GM21381 (cell line): ENCODE data around the gene MMEL1.
A peak's percentile ranks its signal among the peaks of the same experiment; 100 is the strongest.

ENCODE experiments used
- ATAC-seq: cut with Tn5 transposase; IDR thresholded peaks from one replicate; pipeline ENCODE4 v1.9.1; 2021; ENCODE audit warnings: mild to moderate bottlenecking, moderate library complexity; ENCODE audit not compliant: unreplicated experiment

Gene MMEL1

DNA sequence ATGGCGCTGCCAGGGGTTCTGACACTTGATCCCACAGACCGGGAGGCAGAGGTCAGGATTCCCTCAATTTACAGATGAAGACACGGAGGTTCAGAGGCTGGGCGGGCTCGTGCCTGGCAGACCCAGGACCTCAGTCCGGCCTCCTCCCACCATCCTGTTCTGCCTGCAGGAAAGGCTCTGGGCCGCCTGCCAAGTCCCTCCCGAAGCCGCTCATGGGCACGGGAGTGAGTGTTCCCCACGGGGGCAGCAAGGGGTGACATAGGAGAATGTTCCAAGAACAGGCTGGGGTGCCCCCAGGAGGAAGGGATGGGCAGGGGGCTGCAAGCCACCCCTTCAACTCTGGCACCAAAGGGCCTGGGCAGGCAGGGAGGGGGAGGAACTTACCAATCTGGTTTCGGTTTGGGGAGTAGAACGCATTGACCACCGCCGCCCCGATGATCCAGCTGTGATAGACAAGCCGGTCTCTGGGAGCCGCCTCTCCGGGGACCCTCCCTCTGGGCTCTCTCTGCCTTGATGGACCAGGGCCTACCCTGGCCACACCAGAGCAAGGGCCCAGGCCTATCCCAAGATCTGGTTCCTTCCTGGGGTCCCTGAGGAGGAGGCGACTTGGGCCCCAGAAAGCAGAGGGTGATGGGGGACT is 38.7 kb downstream of the MMEL1 start:
- ATAC-seq: no peak

DNA sequence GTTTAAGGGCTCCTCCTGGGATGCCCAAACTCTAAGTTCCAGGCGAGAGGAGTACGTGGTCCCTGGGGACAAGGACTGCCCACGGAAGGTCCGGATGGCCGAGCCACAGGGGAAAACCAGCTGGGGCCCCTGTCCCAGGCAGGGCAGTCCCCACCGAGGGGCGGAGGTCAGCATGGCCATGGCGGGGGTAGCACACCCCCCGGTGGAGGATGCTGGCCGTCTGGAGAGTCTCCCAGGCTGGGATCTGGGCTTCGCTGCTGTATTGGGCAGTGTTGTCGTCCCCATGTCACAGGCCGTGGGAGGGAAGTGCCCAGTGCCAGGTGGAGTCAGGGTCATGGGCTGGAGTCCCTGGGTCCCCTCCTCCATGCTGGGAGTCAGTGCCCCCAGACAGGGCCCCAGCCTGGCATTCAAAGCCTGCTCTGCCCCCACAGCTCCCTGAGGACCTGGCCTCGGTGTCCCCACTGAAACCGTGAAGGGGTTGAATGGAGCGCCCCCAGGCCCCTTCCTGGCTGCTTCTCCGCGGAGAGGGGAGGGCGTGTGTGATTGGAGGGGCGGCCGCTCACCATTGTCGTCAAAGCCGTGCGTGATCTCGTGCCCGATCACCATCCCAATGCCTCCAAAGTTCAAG is 39.5 kb downstream of the MMEL1 start:
- no peak for ATAC-seq

DNA sequence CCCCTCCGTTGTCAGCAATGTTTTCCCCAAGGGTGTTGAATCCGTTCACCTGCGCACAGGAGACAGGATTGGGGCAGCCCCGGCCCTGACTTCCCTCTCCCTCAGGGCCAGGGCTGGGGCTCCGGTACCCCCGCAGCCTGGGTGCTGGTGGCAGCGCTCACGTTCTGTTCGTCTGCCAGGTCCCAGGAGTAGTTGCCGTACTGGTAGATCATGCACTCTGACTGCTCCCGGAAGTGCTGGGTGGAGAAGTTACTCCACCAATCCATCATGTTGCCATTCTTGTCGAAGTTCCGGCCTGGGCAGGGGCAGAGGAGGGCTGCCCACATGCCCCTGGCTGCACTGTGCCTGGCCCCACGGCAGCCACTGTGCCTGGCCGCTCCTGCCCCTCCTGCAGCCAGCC is 40.1 kb downstream of the MMEL1 start:
- no peak for ATAC-seq

DNA sequence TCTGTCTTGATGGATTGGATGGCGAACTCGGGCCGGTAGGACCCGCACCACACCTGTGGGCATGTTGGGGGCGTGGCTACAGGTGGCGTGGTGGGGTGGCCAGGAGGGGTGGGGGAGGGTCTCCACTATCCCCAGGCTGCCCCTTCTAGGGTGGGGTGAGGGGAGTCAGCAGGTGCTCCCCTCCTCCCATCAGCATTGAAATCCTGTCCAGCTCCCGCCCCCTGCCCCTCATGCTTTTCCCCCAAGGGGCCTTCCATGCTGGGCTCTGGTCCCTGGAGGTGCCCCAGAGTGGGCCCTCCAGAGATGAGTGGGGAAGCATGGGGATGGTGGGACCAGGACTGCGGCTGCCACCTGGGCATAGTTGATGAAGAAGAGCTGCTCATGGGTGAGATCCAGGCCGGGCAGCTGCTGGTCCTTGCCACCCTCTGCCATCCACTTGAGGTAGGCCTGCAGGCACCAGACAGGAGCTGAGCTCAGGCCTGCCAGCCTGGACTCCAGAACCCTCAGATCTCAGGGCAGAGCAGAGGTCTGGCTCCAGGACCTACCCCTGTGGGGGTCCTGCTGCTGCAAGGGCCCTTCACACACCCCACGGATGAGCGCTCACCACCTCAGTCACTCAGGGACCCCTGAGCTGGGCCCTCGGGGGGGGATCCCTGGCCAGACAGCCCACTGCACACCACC is 41.1 kb downstream of the MMEL1 start:
- no peak for ATAC-seq

DNA sequence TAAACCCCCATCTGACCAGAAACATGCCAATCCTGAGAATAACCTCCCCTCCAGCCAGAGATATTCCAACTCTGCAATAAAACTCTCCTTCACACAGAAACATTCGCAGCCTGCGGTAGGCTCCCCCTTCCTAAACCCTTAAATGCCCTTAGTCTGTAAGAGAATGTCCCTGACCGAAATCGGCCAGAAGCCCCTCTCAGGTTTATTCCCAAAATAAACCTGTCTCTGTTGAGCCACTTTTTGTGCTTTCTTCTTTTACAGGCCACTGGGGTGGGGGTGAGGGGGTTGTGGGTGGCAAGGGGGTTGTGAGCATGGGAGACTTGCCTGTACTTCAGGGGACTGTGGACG is 41.6 kb downstream of the MMEL1 start:
- no peak for ATAC-seq

DNA sequence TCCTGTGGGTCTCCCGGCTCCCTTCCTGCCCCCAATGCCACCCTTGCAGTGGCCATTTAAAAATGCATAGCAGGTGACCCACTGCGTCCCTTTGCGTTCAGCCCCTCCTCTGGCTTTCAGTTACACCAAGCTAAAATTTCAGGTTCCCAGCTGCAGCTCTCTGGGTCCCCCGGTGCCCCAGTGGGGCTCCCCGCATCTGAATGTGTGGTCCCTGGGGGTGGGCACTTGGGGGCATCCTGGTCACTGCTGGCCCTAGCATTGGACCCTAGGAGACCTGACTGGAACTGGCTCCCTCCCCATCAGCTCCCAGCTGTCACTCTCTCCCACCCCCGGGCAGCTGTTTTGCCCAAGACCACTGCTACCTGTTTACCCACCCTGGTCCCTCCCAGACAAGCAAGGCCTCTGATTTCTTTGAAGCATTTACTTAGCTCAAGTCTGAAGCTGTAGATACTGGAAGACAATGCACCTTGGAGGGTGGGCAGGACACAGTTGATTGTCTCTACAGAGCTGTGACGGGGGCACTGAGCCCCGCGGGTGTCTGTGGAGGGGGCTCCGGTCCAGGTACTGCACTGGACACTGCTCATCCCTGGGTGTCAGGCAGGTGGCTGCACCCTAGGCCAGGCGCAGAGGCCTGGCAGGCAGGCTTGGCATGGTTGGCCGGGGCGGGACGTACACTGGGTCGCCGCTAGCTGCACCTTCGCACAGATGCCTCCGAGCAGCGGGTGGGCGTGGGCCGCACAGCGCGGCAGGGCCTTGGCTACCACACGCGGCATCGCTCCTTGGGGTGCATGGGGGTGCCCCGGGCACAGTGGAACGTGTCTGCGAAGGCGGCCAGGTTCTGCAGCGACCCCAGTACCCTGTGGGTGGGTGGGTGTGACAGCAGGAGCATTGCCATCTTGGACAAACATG is 42.3 kb downstream of the MMEL1 start:
- ATAC-seq: no peak

DNA sequence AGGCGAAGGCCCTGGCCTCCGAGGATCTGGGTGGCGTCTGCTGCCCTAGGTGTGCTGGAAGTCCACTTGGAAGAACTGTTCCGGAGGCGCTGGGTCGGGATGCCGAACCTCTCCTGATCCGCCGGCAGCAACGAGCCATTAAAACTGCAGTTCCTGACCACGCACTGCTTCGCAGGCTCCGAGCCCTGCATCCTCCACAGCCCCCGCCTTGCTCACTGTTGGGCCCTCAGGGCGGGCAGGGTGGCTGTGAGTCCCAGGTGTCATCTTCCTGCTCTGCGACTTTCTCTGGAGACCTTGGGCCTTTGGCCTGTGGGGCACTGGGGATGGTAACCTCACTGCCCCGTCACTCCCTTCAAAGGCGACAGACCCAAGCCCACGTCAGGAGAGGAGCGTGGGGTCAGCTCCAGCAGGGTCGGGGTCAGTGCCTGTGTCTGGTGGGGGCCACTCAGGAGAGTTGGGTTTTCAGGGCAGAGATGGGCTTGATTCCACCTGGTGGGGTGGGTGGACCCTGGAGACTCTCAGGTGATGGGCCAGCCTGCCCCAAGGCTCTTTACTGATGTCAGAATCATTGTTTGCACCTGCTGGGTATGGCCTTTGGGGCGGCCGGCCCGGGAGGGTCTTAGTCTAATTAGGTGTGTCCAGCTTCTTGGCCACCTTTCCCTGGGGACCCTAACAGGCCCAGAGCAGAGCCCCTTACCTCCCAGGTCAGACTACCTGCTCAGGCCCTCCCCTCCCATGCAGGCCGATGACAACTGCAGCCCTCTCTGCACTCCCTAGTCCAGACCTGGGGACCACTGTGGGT is 43.2 kb downstream of the MMEL1 start:
- ATAC-seq: no peak

DNA sequence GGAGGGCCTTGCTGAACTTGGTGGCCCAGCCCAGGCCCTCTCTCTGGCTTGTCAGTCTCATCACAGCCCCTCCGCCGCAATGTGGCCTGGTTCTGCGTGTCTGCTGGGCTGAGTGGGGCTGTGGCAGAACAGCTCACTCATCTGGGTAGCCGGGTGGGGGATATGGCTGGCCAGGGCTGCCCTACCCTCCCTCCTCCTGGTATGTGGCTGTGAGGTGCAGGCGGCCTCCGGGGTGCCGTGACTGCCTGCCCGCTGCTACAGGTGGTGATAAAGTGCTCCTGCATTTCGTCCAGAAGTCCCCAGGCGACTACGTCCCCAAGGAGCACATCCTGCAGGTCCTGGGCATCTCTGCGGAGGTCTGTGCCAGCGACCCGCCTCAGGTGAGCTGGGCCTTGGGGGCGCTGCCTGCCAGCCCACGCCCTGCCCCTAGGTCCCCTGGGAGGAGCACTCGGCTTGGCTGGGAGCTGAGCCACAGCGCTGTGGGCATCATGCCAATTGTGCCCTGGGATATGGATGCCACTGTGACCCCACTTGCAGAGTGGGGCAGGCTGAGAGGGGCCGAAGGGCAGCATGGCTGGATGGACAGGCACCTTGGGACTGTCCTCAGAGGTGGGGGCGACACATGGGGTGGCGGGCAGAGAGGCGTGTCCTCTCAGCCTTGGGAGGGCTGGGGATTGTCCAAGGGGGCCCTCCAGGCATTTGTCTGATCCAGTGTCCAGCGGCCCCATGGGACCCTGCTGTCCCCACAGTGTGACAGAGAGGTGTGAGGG is 44.0 kb downstream of the MMEL1 start:
- ATAC-seq: no peak

DNA sequence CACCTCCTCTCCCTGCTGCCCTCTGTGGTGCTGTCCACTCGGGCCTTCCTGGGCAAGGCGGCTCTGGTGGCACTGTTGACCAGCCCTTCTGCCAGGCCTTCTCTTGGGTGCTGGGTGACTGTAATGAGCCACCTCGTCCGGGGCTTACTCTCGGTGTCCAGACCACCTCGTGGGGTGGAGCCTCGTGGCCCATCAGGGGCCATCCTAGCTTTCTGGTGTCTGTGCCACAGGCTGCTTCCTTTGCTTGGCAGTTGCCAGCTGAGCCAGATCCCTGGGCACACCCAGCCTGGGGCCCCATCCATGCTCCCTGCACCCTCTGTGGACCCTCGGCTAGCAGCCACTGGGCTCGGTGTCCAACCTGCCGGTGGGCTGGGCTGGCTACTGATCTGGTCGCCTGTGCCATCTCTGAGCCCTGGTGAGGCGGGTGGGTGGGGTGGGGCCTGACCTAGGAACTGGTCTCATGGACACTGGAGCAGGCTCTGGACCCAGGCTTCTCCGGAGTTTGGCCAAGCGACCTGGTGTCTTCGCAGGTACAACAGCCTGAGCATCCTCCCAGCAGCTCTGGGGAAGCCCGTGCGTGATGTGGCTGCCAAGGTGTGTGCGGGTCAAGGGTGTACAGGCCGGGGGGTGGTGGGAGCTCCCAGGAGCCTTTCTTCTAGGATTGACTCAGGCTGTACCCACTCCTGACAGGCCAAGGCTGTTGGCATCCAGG is 44.8 kb downstream of the MMEL1 start:
- ATAC-seq: no peak

DNA sequence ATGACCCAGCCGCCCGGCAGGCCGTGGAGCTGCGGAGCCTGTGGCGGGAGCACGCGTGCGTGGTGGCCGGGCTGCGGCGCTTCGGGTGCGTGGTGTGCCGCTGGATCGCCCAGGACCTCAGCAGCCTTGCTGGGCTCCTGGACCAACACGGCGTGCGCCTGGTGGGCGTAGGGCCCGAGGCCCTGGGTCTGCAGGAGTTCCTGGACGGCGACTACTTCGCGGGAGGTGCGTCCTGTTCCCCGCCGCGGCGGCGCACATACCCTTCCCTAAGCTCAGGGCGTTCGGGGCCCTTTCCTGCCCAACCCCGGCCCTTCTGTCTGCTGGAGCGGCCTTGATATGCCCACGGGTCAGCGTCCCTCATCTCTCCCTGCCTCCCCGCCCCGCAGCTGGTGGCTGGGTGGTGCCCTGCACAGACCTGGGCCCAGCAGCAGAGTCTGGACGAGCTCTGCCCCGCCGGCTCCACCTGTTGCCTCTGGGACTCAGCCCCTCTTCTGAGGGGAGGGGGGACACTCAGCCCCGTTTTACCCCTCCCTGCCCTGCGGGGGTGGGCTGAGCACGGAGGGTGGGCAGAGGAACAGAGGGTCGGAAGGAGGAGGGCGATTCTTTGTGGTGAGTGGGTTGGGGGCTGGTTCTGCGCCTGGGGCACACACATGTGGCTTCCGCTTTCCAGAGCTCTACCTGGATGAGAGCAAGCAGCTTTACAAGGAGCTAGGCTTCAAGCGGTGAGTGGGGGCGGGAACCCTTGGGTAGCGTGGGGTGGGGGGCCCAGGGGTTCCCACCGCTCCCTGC is 45.6 kb downstream of the MMEL1 start:
- ATAC-seq: no peak

DNA sequence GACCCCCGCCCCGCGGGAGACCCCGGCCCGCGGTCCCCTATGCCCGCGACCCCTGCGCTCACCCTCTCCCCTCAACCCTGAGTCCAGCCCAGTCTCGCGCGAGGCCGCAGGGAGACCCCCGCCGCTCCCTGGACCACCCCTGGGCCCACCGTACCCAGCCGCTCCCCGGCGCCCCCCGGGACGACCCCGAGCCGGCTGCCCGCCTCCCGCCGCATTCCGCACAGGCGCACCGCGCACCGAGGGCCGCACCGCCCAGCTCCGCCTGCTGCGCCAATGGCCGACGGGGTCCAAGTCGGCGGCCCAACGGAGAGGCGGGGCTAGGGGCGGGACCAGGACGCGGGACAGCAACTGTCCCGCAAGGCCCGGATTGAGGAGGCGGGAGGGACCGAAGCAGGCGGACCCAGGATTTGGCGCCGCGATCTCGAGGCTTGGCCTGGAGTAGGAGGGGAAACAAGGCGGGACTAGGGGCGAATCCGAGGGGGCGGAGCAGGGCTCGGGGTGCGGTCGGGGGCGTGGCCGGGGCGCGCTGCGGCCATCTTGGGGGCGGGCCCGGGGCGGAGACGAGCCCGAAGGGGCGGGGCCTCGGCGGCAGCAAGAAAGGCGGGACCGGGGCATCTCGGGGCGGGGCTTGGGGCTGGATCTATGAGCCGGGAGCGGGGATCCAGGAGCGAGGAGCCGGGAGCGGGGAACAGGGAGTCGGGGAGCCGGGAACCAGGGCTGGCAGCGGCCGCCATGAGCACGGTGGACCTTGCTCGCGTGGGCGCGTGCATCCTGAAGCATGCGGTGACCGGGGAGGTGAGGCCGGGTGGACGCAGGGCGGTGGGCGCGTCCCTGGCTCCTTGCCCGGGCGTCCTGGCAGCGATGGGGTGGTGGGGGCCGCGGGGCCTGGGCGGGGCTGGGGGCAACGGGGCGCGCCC is 46.4 kb downstream of the MMEL1 start, which contains the start of gene PRXL2B:
Gene PRXL2B (plus strand): TSS at position 624 of the 917 bp plus-strand sequence. CDS start 109 bp downstream, at position 733.
- ATAC-seq: peak; percentile 52

DNA sequence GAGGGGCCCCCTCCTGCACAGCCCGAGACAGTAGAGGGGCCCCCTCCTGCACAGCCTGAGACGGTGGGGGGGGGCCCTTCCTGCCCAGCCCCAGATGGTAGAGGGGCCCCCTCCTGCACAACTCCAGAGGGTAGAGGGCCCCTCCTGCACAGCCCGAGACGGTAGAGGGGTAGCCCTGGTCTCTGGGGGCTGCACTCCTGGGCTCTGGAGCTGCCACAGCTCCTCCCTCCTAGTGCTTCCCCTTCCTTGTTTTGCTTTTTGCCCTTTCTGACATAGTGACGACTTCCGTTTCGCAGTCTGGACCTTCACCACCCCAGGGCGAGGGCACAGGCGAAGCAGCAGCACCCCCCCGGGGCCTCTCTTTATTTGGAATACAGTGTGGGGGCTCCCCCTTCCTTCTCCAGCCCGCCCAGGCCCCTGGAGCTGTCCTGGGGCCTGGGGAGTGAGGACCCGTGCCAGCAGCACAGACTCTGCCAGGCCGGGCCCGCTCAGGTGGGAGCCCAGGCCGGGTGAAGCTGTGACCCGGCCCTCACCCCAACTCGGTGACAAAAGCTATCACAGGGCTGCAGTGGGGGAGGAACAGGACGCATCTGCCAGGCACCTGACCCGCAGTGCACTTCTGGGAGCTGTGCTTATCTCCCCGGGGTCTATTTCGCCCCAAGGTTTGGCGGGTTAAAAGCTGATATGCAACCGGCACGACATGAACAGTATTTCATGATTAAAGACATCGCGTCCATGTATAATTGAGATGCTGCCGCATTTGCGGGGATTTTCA is 47.3 kb downstream of the MMEL1 start:
- ATAC-seq: peak; percentile 36

DNA sequence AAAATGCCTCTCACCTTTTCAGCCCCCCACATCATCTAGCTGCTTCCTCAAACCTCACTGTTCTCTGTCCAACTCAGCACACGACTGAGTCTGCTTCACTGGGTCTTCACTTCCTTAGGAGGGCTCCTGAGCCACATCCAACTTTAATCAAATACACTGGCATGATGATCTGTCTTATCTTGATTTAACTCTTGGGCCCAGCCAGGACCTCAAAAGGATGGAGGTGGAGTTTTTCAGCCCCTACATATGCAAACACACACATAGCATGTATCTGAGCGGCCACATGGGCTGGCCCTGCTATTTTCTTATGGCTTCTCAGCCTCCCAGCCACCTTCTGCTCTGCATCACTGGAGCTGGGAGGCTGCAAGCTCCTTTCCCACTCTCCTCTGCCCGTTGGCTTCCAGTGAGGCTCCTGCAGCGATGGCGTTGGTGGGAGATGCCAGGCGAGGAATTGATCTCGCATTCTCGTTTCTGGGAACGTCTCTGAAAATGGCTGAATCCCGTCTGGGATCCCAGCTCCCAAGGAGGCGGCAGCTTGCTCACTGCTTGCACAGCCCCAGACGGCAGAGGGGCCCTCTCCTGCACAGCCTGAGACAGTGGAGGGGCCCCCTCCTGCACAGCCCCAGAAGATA is 48.0 kb downstream of the MMEL1 start:
- no peak for ATAC-seq

DNA sequence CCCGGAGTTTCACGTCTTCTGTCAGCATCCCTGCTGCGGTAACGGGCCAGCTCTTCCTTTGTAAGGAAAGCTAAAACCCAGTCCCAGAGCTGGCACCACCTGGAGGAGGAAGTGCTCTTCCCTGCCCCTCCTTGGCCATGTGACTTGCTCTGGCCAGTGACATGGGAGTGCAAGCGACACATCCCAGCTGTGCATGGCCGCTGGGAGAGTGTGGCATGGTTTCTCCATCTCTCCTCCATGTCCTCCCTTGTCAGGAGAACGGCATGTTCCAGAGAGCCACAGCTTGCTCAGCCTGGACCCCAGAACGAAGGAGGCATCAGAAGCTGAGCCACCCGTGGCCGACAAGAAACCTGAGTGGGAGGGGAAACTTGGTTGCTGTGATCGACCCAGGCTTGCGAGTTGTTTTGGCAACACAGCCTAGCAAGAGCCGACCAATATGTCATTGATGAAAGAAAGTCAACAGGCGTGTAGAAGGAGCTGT is 48.9 kb downstream of the MMEL1 start:
- ATAC-seq: no peak

DNA sequence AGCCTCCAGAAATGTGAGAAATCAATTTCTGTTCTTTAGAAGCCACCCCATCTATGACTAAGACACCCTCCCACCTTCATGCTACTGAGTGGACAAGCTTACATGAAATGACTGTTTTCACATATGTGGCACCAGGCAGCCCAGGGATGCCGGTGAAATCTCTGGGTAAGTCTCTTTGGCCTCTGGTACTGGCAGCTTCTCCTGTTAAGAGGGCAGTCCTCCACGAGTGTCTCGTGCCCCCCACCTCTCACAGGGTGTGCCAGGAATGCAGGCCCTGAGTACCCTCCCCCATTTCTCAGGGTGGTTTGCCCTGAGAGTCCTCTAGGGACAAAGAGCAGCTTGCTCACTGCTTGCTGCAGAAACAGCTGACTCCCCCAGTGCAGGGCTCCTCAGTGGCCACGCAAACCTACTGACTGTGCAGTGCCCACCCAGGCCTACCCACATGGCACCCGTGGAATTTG is 49.5 kb downstream of the MMEL1 start:
- ATAC-seq: no peak

DNA sequence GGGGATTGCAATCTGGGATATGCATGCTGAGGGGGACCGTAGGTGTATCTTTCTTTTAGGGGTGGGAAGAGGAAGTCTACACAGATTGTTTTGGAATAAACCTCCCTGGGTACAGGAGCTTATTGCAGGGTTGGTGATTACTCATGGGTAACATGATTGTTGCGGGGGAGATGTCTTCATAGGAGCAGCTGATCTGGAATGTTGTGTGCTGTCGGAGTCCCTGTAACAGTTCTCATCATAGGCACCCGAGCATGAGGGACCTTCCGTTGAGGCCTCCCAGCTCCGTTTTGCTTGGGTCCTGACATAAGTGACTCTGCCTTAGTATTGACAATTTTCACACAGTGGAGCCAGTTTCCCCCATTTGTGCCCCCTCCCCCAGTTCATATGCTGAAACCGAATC is 50.4 kb downstream of the MMEL1 start:
- no peak for ATAC-seq
